Fibroblast of skin of left biceps (primary cell): ENCODE data around the gene GFPT2.
A peak's percentile ranks its signal among the peaks of the same experiment; 100 is the strongest.
"Not testable (repeated sequence)": the region's sequence is repeated elsewhere in the genome, so short reads cannot be mapped to it uniquely, and the experiment has no call there.

Source experiments
- DNase-seq, 2 experiments: peaks; one replicate each; pipeline ENCODE4 v3.0.0-alpha.2; 2013; ENCODE audit warnings: low read depth in 2 of 2

The GFPT2 gene

GRCh38 chr5:180304431-180305375, 48.4 kb downstream of the GFPT2 start:
- no peak for DNase-seq

- DNase-seq = no peak
These were observed 49.2 kb downstream of the GFPT2 start for GRCh38 chr5:180304016-180304292.

GRCh38 chr5:180303226-180304015, 49.7 kb downstream of the GFPT2 start:
- DNase-seq = no peak

GRCh38 chr5:180302256-180302655, 50.9 kb downstream of the GFPT2 start:
- no peak for DNase-seq

- DNase-seq = no peak
These were observed 51.9 kb downstream of the GFPT2 start for GRCh38 chr5:180301253-180301652.

GRCh38 chr5:180299526-180299925, 53.6 kb downstream of the GFPT2 start:
- DNase-seq = no peak

GRCh38 chr5:180299014-180299413, 54.1 kb downstream of the GFPT2 start:
- not testable (repeated sequence) for DNase-seq

GRCh38 chr5:180297587-180298282, 55.4 kb downstream of the GFPT2 start:
- no peak for DNase-seq

- DNase-seq = no peak
These were observed 56.4 kb downstream of the GFPT2 start for GRCh38 chr5:180296771-180297170.

GRCh38 chr5:180294913-180295555, 58.1 kb downstream of the GFPT2 start:
- DNase-seq = no peak

- no peak for DNase-seq
These were observed 58.7 kb downstream of the GFPT2 start for GRCh38 chr5:180294411-180294810.

GRCh38 chr5:180291943-180292831, 60.9 kb downstream of the GFPT2 start, which contains the start of gene MAPK9:
TSS of gene MAPK9 (minus strand) at chr5:180292083. CDS start at chr5:180280561, 11,522 bp downstream.
- peak; percentile 36 to 40 for DNase-seq

GRCh38 chr5:180291234-180291940, 61.7 kb downstream of the GFPT2 start:
- DNase-seq = no peak

- no peak for DNase-seq
These were observed 62.4 kb downstream of the GFPT2 start for GRCh38 chr5:180290568-180291233.

GRCh38 chr5:180289966-180290365, 63.2 kb downstream of the GFPT2 start:
- no peak for DNase-seq

GRCh38 chr5:180289433-180289832, 63.7 kb downstream of the GFPT2 start:
- no peak for DNase-seq

GRCh38 chr5:180287868-180288267, 65.3 kb downstream of the GFPT2 start:
- DNase-seq = no peak

- no peak for DNase-seq
These were observed 65.7 kb downstream of the GFPT2 start for GRCh38 chr5:180287404-180287803.

GRCh38 chr5:180284149-180284548, 69.0 kb downstream of the GFPT2 start:
- no peak for DNase-seq
